ENCODE results near the gene PTPRN2.

GRCh38 chr7:158372400-158373342 is 215.0 kb downstream of the PTPRN2 start:
- TF ChIP-seq CTCF (conservative IDR thresholded peaks at IDR 0.05; ENCODE audit: low read length), result no peak
- TF ChIP-seq EZH2phosphoT487 (IDR thresholded peaks at IDR 0.05; ENCODE audit: borderline replicate concordance, low read depth, low read length), result no peak

Data from OCI-LY7 (cell line).